SK-N-SH (cell line): ENCODE measurements around the gene ASF1B. TPM values are rescaled to one million over a fixed set of nuclear protein-coding genes. Genes with fewer than 3 reads are reported as not detected.
A peak's percentile ranks its signal among the peaks of the same experiment; 100 is the strongest.

Source experiments
- CTCF ChIA-PET: fragments of 300-600, 350-600 bp; formaldehyde crosslinking; extraction: SDS; loops from one replicate; lab custom pipeline; 2021; lab: Yijun Ruan, JAX
- POLR2A ChIA-PET: fragments of 350-600 bp; sonication (Branson Sonifier 250); formaldehyde crosslinking; extraction: SDS; loops from one replicate; lab custom pipeline; 2020; ENCODE audit warnings: antibody characterized with exemption, inconsistent platforms; lab: Yijun Ruan, JAX
- DNase-seq: peaks from one replicate; pipeline ENCODE4 v3.0.0; 2012
- H2AFZ ChIP-seq: fragments of 200-600 bp; sonication (generic); 2 replicates; pipeline ENCODE4 v1.8.1; 2016; ENCODE audit warnings: antibody characterized with exemption, mild to moderate bottlenecking, low read depth
- H3F3A ChIP-seq: fragments of 200-600 bp; sonication (generic); replicated peaks from 2 replicates; pipeline ENCODE3; 2016; ENCODE audit warnings: antibody characterized with exemption, mild to moderate bottlenecking; ENCODE audit not compliant: insufficient read depth
- H3K27ac ChIP-seq, 2 experiments: fragments of 200-500 bp in 1 of 2; fragments of 200-600 bp in 1 of 2; sonication (Bioruptor generic) in 1 of 2; sonication (generic), shearing (Covaris generic) in 1 of 2; 2 replicates each; pipeline versions ENCODE4 v1.5.1 to v1.6.1; 2014 to 2016; ENCODE audit warnings: low read depth in 2 of 2, inconsistent platforms in 1 of 2, low read length in 1 of 2, mild to moderate bottlenecking in 1 of 2, mixed read lengths in 1 of 2
- H3K27me3 ChIP-seq: fragments of 200-600 bp; sonication (generic), shearing (Covaris generic); 2 replicates; pipeline ENCODE4 v1.6.1; 2016; ENCODE audit warnings: mixed run types; ENCODE audit not compliant: insufficient read depth
- H3K36me3 ChIP-seq, 2 experiments: fragments of 200-500 bp in 1 of 2; fragments of 200-600 bp in 1 of 2; sonication (Bioruptor generic) in 1 of 2; sonication (generic) in 1 of 2; replicated peaks in 1 of 2; 2 replicates each; pipeline versions ENCODE3 to v1.5.1; 2014 to 2016; ENCODE audit warnings: low read length in 1 of 2, mild to moderate bottlenecking in 1 of 2; ENCODE audit not compliant: insufficient read depth in 2 of 2, control insufficient read depth in 1 of 2
- H3K4me1 ChIP-seq, 2 experiments: fragments of 200-500 bp in 1 of 2; fragments of 200-600 bp in 1 of 2; sonication (Bioruptor generic) in 1 of 2; sonication (generic), shearing (Covaris generic) in 1 of 2; 2 replicates each; pipeline versions ENCODE4 v1.5.1 to v1.6.1; 2014 to 2016; ENCODE audit warnings: low read depth in 1 of 2, low read length in 1 of 2, mixed run types in 1 of 2; ENCODE audit not compliant: insufficient read depth in 2 of 2, control insufficient read depth in 1 of 2
- H3K4me2 ChIP-seq: fragments of 200-600 bp; sonication (generic), shearing (Covaris generic); 2 replicates; pipeline ENCODE4 v1.6.1; 2017; ENCODE audit warnings: mixed run types
- H3K4me3 ChIP-seq, 2 experiments: fragments of 200-500 bp in 1 of 2; fragments of 200-600 bp in 1 of 2; sonication (Bioruptor generic) in 1 of 2; sonication (generic), shearing (Covaris generic) in 1 of 2; 2 replicates each; pipeline versions ENCODE4 v1.5.1 to v1.8.1; 2014 to 2016; ENCODE audit warnings: low read depth in 2 of 2, inconsistent platforms in 1 of 2, low read length in 1 of 2, mild to moderate bottlenecking in 1 of 2, mixed read lengths in 1 of 2, moderate library complexity in 1 of 2
- H3K79me2 ChIP-seq: fragments of 200-600 bp; sonication (generic); 2 replicates; pipeline ENCODE4 v1.8.1; 2017; ENCODE audit warnings: mild to moderate bottlenecking; ENCODE audit not compliant: insufficient read depth
- H3K9ac ChIP-seq: fragments of 200-600 bp; sonication (generic); 2 replicates; pipeline ENCODE4 v1.6.1; 2017; ENCODE audit warnings: mixed run types
- H3K9me2 ChIP-seq: fragments of 200-600 bp; sonication (generic); 2 replicates; pipeline ENCODE4 v1.6.1; 2017; ENCODE audit warnings: mixed run types
- H3K9me3 ChIP-seq: fragments of 200-600 bp; sonication (generic); 2 replicates; pipeline ENCODE4 v1.6.1; 2017; ENCODE audit warnings: mixed run types, mild to moderate bottlenecking, moderate library complexity
- H4K20me1 ChIP-seq: fragments of 200-600 bp; sonication (generic); 2 replicates; pipeline ENCODE4 v1.6.1; 2017; ENCODE audit warnings: mild to moderate bottlenecking, mixed run types; ENCODE audit not compliant: insufficient read depth
- CHD2 ChIP-seq: fragments of 150-350 bp; IDR thresholded peaks from 2 replicates; pipeline ENCODE4 v1.6.1; 2018; ENCODE audit warnings: low read length; ENCODE audit not compliant: partially characterized antibody
- GATA2 ChIP-seq: sonication (generic); formaldehyde crosslinking; IDR thresholded peaks from 2 replicates; pipeline ENCODE4 v1.5.0; 2020; ENCODE audit warnings: mild to moderate bottlenecking, missing genetic modification reagents
- NFIC ChIP-seq: IDR thresholded peaks from 2 replicates; pipeline ENCODE4 v1.4.0; 2012; ENCODE audit warnings: borderline replicate concordance
- REST ChIP-seq: IDR thresholded peaks from 2 replicates; pipeline ENCODE4 v1.6.1; 2012; ENCODE audit warnings: mild to moderate bottlenecking, low read depth, low read length, moderate library complexity
- WGBS: methylation state at CpG from one replicate; pipeline ENCODE4 v1.1.6; 2017; ENCODE audit warnings: low lambda C conversion rate; 5-methylcytosine and 5-hydroxymethylcytosine counted together
- polyA plus RNA-seq, 3 experiments: library from polyadenylated mRNA; depleted of rRNA; stranded (reverse); fragments of >200 nt; gene quantifications; 2 replicates each; pipeline ENCODE4 v1.2.3, GENCODE V29; 2012

Gene ASF1B
- polyA plus RNA-seq, 1 of the 3 experiments (the other 2 are of a cell fraction), result 19.0 TPM

- no peak for TF ChIP-seq REST
- TF ChIP-seq, all 33 proteins: peak for 0
Measured at GRCh38 chr19:14145381-14145780, 9.0 kb upstream of the ASF1B start (continued).

- Histone ChIP-seq H4K20me1 (no peaks in the 10 kb centered on the region), H3K4me3 (no peak overlapping the region), H3K27me3 (no peaks in the 10 kb centered on the region), H3K9ac (no peak overlapping the region), H3K27ac (no peak overlapping the region), H3K36me3 (no peaks in the 10 kb centered on the region), H3K9me3 (no peaks in the 10 kb centered on the region), H3K9me2 (no peaks in the 10 kb centered on the region), H3K4me1 (peaks cover 0 to 3% of the 10 kb centered on the region in 2 experiments; a peak in 1 of 4 replicates), H3K79me2 (peaks cover 8% of the 10 kb centered on the region; the same call in 1 of the 2 replicates), H3F3A (peaks cover 15% of the 10 kb centered on the region), H2AFZ (no peak overlapping the region), H3K4me2 (no peak overlapping the region)
- ChIA-PET POLR2A (interaction anchor here (1.0 kb wide), 1 partner anchor 329 kb away, joined by 3 read pairs; no protein-coding TSS in a partner anchor), CTCF (interaction anchor here (0.9 to 18.9 kb wide), 3 partner anchors 74 to 264 kb away, joined by 3 to 256 read pairs (median 4); no protein-coding TSS in a partner anchor)
- no peak for DNase-seq
- 90% methylated on average over 12 of the region's 12 CpGs for WGBS
- no peak for TF ChIP-seq CHD2
- 0 out of 2 replicates have a peak, but pooled peaks have one; percentile 6 for TF ChIP-seq GATA2 (CRISPR knock-in tag)
Measured at GRCh38 chr19:14142262-14143190, 6.1 kb upstream of the ASF1B start.

- Histone ChIP-seq H3K4me1 (peaks cover 0 to 3% of the 10 kb centered on the region in 2 experiments; a peak in 1 of 4 replicates), H3K9me3 (no peaks in the 10 kb centered on the region), H3K36me3 (no peaks in the 10 kb centered on the region), H4K20me1 (no peaks in the 10 kb centered on the region)
- WGBS, result 95% methylated on average over 8 of the region's 8 CpGs
- ChIA-PET POLR2A (interaction anchor here (0.6 kb wide), 1 partner anchor 23 kb away, joined by 3 read pairs; no protein-coding TSS in a partner anchor), CTCF (interaction anchor here (0.9 to 18.9 kb wide), 4 partner anchors 76 to 339 kb away, joined by 3 to 256 read pairs (median 4); no protein-coding TSS in a partner anchor)
- no peak for TF ChIP-seq NFIC
- TF ChIP-seq, all 33 proteins: peak for 0
- Histone ChIP-seq H3K79me2 (peaks cover 8% of the 10 kb centered on the region; the same call in 1 of the 2 replicates), H3K4me3 (no peak overlapping the region), H2AFZ (no peak overlapping the region), H3K27ac (no peak overlapping the region), H3F3A (peaks cover 20% of the 10 kb centered on the region), H3K4me2 (no peak overlapping the region), H3K9me2 (no peaks in the 10 kb centered on the region), H3K9ac (no peak overlapping the region), H3K27me3 (no peaks in the 10 kb centered on the region)
- no peak for DNase-seq
Measured at GRCh38 chr19:14141041-14141440, 4.7 kb upstream of the ASF1B start.
